Measurements from ENCODE around the gene UBR1. TPM values are rescaled to one million over a fixed set of nuclear protein-coding genes. Genes with fewer than 3 reads are reported as not detected.

The UBR1 gene
- total and polyA plus RNA-seq, 2 experiments from 2014 or later, result 17.2 to 19.6 TPM

DNA sequence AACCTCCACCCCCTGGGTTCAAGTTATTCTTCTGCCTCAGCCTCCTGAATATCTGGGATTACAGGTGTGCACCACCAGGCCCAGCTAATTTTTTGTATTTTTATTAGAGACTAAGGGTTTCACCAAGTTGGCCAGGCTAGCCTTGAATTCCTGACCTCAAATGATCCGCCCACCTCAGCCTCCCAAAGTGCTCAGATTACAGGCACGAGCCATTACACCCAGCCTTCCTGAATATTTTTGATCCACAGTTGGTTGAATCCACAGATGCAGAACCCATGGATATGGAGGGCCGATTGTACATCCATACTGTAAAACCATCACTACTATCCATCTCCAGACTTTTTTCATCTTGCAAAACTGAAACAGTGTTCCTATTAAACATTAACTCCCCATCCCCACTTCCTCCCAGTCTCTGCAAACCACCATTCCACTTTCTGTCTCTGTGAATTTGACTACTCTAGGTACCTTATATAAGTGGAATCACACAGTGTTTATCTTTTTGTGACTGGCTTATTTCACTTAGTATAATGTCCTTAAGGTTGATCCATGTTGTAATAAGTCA, 19.3 kb upstream of the UBR1 start (continued):
- TF ChIP-seq, protein P1, sequence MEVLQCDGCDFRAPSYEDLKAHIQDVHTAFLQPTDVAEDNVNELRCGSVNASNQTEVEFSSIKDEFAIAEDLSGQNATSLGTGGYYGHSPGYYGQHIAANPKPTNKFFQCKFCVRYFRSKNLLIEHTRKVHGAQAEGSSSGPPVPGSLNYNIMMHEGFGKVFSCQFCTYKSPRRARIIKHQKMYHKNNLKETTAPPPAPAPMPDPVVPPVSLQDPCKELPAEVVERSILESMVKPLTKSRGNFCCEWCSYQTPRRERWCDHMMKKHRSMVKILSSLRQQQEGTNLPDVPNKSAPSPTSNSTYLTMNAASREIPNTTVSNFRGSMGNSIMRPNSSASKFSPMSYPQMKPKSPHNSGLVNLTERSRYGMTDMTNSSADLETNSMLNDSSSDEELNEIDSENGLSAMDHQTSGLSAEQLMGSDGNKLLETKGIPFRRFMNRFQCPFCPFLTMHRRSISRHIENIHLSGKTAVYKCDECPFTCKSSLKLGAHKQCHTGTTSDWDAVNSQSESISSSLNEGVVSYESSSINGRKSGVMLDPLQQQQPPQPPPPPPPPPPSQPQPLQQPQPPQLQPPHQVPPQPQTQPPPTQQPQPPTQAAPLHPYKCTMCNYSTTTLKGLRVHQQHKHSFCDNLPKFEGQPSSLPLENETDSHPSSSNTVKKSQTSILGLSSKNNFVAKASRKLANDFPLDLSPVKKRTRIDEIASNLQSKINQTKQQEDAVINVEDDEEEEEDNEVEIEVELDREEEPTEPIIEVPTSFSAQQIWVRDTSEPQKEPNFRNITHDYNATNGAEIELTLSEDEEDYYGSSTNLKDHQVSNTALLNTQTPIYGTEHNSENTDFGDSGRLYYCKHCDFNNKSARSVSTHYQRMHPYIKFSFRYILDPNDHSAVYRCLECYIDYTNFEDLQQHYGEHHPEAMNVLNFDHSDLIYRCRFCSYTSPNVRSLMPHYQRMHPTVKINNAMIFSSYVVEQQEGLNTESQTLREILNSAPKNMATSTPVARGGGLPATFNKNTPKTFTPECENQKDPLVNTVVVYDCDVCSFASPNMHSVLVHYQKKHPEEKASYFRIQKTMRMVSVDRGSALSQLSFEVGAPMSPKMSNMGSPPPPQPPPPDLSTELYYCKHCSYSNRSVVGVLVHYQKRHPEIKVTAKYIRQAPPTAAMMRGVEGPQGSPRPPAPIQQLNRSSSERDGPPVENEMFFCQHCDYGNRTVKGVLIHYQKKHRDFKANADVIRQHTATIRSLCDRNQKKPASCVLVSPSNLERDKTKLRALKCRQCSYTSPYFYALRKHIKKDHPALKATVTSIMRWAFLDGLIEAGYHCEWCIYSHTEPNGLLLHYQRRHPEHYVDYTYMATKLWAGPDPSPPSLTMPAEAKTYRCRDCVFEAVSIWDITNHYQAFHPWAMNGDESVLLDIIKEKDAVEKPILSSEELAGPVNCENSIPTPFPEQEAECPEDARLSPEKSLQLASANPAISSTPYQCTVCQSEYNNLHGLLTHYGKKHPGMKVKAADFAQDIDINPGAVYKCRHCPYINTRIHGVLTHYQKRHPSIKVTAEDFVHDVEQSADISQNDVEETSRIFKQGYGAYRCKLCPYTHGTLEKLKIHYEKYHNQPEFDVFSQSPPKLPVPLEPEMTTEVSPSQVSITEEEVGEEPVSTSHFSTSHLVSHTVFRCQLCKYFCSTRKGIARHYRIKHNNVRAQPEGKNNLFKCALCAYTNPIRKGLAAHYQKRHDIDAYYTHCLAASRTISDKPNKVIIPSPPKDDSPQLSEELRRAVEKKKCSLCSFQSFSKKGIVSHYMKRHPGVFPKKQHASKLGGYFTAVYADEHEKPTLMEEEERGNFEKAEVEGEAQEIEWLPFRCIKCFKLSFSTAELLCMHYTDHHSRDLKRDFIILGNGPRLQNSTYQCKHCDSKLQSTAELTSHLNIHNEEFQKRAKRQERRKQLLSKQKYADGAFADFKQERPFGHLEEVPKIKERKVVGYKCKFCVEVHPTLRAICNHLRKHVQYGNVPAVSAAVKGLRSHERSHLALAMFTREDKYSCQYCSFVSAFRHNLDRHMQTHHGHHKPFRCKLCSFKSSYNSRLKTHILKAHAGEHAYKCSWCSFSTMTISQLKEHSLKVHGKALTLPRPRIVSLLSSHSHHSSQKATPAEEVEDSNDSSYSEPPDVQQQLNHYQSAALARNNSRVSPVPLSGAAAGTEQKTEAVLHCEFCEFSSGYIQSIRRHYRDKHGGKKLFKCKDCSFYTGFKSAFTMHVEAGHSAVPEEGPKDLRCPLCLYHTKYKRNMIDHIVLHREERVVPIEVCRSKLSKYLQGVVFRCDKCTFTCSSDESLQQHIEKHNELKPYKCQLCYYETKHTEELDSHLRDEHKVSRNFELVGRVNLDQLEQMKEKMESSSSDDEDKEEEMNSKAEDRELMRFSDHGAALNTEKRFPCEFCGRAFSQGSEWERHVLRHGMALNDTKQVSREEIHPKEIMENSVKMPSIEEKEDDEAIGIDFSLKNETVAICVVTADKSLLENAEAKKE (CRISPR knock-in tag; IDR thresholded peaks at IDR 0.05), result no peak

DNA sequence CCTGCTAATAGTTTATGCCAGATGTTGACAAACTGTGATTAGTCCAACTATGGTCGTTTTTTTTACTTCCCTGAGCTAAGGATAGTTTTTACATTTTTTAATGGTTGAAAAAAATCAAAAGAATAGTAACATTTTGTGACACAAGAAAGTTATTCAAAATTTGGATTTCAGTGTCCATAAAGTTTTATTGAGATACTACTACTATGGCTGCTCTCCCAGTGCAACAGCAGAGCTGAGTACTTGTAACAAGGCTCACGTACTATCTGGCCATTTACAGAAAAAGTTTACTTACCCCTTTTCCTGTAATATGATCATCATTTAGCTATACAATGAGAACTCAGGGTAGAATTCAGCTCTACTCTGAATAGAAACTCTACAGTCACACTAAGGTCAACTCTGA, 16.0 kb upstream of the UBR1 start:
- Histone ChIP-seq H3K4me2 (no peak overlapping the region), H3K9me2 (ENCODE audit: insufficient read depth) (no peaks in the 10 kb centered on the region), H3K36me3 (ENCODE audit: insufficient read depth) (no peaks in the 10 kb centered on the region), H3F3A (replicated peaks; ENCODE audit: low read depth) (no peaks in the 10 kb centered on the region), H2AFZ (no peak overlapping the region), H3K27ac (ENCODE audit: low read depth) (no peak overlapping the region), H3K4me3 (no peak overlapping the region), H3K79me2 (replicated peaks; ENCODE audit: insufficient read depth) (no peaks in the 10 kb centered on the region), H3K4me1 (ENCODE audit: insufficient read depth) (no peaks in the 10 kb centered on the region), H4K20me1 (replicated peaks; ENCODE audit: insufficient read depth) (no peaks in the 10 kb centered on the region), H3K27me3 (ENCODE audit: insufficient read depth) (peaks cover 20% of the 10 kb centered on the region)
- DNase-seq (ENCODE audit: low spot score), result no peak
- Mint-ChIP-seq H3K4me3 (no peak overlapping the region), H3K27me3 (ENCODE audit: insufficient read depth, low read depth, poor library complexity) (peaks cover 10% of the 10 kb centered on the region), H3K36me3 (ENCODE audit: low read depth) (no peaks in the 10 kb centered on the region), H3K27ac (no peak overlapping the region), H3K4me1 (peaks cover 11% of the 10 kb centered on the region; the same call in 2 of the 3 replicates), H3K9me3 (no peaks in the 10 kb centered on the region)
- no peak for ATAC-seq
- no peak for TF ChIP-seq ZNF331 (CRISPR knock-in tag; IDR thresholded peaks at IDR 0.05; ENCODE audit: low read depth)
- TF ChIP-seq, protein P2, sequence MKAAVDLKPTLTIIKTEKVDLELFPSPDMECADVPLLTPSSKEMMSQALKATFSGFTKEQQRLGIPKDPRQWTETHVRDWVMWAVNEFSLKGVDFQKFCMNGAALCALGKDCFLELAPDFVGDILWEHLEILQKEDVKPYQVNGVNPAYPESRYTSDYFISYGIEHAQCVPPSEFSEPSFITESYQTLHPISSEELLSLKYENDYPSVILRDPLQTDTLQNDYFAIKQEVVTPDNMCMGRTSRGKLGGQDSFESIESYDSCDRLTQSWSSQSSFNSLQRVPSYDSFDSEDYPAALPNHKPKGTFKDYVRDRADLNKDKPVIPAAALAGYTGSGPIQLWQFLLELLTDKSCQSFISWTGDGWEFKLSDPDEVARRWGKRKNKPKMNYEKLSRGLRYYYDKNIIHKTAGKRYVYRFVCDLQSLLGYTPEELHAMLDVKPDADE (IDR thresholded peaks at IDR 0.05), result no peak
- TF ChIP-seq JUNB (IDR thresholded peaks at IDR 0.05; ENCODE audit: unreplicated experiment), result no peak
- TF ChIP-seq, protein P3, sequence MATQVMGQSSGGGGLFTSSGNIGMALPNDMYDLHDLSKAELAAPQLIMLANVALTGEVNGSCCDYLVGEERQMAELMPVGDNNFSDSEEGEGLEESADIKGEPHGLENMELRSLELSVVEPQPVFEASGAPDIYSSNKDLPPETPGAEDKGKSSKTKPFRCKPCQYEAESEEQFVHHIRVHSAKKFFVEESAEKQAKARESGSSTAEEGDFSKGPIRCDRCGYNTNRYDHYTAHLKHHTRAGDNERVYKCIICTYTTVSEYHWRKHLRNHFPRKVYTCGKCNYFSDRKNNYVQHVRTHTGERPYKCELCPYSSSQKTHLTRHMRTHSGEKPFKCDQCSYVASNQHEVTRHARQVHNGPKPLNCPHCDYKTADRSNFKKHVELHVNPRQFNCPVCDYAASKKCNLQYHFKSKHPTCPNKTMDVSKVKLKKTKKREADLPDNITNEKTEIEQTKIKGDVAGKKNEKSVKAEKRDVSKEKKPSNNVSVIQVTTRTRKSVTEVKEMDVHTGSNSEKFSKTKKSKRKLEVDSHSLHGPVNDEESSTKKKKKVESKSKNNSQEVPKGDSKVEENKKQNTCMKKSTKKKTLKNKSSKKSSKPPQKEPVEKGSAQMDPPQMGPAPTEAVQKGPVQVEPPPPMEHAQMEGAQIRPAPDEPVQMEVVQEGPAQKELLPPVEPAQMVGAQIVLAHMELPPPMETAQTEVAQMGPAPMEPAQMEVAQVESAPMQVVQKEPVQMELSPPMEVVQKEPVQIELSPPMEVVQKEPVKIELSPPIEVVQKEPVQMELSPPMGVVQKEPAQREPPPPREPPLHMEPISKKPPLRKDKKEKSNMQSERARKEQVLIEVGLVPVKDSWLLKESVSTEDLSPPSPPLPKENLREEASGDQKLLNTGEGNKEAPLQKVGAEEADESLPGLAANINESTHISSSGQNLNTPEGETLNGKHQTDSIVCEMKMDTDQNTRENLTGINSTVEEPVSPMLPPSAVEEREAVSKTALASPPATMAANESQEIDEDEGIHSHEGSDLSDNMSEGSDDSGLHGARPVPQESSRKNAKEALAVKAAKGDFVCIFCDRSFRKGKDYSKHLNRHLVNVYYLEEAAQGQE (IDR thresholded peaks at IDR 0.05; ENCODE audit: unreplicated experiment), result no peak
- TF ChIP-seq NANOG (IDR thresholded peaks at IDR 0.05; ENCODE audit: borderline replicate concordance), result no peak
- no peak for TF ChIP-seq CREB1 (CRISPR knock-in tag; IDR thresholded peaks at IDR 0.05; ENCODE audit: low read depth)
- TF ChIP-seq, protein P4, sequence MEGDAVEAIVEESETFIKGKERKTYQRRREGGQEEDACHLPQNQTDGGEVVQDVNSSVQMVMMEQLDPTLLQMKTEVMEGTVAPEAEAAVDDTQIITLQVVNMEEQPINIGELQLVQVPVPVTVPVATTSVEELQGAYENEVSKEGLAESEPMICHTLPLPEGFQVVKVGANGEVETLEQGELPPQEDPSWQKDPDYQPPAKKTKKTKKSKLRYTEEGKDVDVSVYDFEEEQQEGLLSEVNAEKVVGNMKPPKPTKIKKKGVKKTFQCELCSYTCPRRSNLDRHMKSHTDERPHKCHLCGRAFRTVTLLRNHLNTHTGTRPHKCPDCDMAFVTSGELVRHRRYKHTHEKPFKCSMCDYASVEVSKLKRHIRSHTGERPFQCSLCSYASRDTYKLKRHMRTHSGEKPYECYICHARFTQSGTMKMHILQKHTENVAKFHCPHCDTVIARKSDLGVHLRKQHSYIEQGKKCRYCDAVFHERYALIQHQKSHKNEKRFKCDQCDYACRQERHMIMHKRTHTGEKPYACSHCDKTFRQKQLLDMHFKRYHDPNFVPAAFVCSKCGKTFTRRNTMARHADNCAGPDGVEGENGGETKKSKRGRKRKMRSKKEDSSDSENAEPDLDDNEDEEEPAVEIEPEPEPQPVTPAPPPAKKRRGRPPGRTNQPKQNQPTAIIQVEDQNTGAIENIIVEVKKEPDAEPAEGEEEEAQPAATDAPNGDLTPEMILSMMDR (conservative IDR thresholded peaks at IDR 0.05; ENCODE audit: low read depth in 2 of 2), result no peak
- no peak for TF ChIP-seq EZH2 (IDR thresholded peaks at IDR 0.05; ENCODE audit: low read depth, unreplicated experiment)
- no peak for TF ChIP-seq EZH2phosphoT487 (IDR thresholded peaks at IDR 0.05; ENCODE audit: unreplicated experiment)
- no peak for TF ChIP-seq ZNF114 (CRISPR knock-in tag; IDR thresholded peaks at IDR 0.05)
- no peak for TF ChIP-seq STAT1 (IDR thresholded peaks at IDR 0.05; ENCODE audit: unreplicated experiment)
- no peak for TF ChIP-seq POLR2AphosphoS5 (IDR thresholded peaks at IDR 0.05; ENCODE audit: low read depth)
